ENCODE data around the gene GSDME. TPM values are rescaled to one million over a fixed set of nuclear protein-coding genes. Genes with fewer than 3 reads are reported as not detected.

The GSDME gene
- total RNA-seq, 3 donors from 2014 or later = 12.3 to 33.5 (median 15.1) TPM

- intact Hi-C loops (cut with DNase I; ENCODE audit: low total_unique reads) = no loop called here
- TF ChIP-seq POLR2AphosphoS5 (IDR thresholded peaks at IDR 0.05) = no peak
- TF ChIP-seq CTCF (IDR thresholded peaks at IDR 0.05) = no peak
- TF ChIP-seq POLR2A (IDR thresholded peaks at IDR 0.05) = no peak
- no peak overlapping the region for H3K27ac ChIP-seq
These were observed 7.9 kb upstream of the GSDME start for GRCh38 chr7:24764972-24765744.

GRCh38 chr7:24764011-24764410 lies 6.7 kb upstream of the GSDME start:
- Histone ChIP-seq H3K27ac (no peak overlapping the region), H3K4me3 (no peak overlapping the region), H3K36me3 (no peaks in the 10 kb centered on the region), H3K9me3 (no peaks in the 10 kb centered on the region), H3K4me1 (no peaks in the 10 kb centered on the region), H3K27me3 (no peaks in the 10 kb centered on the region)
- TF ChIP-seq CTCF (IDR thresholded peaks at IDR 0.05) (no peak), POLR2AphosphoS5 (IDR thresholded peaks at IDR 0.05) (no peak), POLR2A (IDR thresholded peaks at IDR 0.05) (no peak)
- no peak for DNase-seq (ENCODE audit: low spot score in 2 of 2)
- intact Hi-C loops (cut with DNase I; ENCODE audit: low total_unique reads) = no loop called here

More at GRCh38 chr7:24764972-24765744, 7.9 kb upstream of the GSDME start:
- DNase-seq (ENCODE audit: low spot score in 2 of 2) = no peak
- no peaks in the 10 kb centered on the region for H3K27me3 ChIP-seq
- H3K4me1 ChIP-seq = no peaks in the 10 kb centered on the region
- H3K36me3 ChIP-seq = no peaks in the 10 kb centered on the region
- H3K9me3 ChIP-seq = no peaks in the 10 kb centered on the region
- H3K4me3 ChIP-seq = no peak overlapping the region

GRCh38 chr7:24763303-24763901 lies 6.1 kb upstream of the GSDME start:
- no peak for TF ChIP-seq CTCF (IDR thresholded peaks at IDR 0.05)
- no peak for TF ChIP-seq POLR2A (IDR thresholded peaks at IDR 0.05)
- TF ChIP-seq POLR2AphosphoS5 (IDR thresholded peaks at IDR 0.05) = no peak
- H3K36me3 ChIP-seq = no peaks in the 10 kb centered on the region

GRCh38 chr7:24762771-24763170 lies 5.5 kb upstream of the GSDME start:
- TF ChIP-seq POLR2A (IDR thresholded peaks at IDR 0.05) = no peak
- TF ChIP-seq CTCF (IDR thresholded peaks at IDR 0.05) = no peak
- TF ChIP-seq POLR2AphosphoS5 (IDR thresholded peaks at IDR 0.05) = no peak
- Histone ChIP-seq H3K27me3 (no peaks in the 10 kb centered on the region), H3K36me3 (no peaks in the 10 kb centered on the region), H3K4me3 (no peak overlapping the region), H3K4me1 (no peaks in the 10 kb centered on the region), H3K27ac (no peak overlapping the region), H3K9me3 (no peaks in the 10 kb centered on the region)
- intact Hi-C loops (cut with DNase I; ENCODE audit: low total_unique reads) = loop anchor here (1.0 kb wide), 1 partner anchor 35 kb away; no protein-coding TSS in a partner anchor
- no peak for DNase-seq (ENCODE audit: low spot score in 2 of 2)

More at GRCh38 chr7:24763303-24763901, 6.1 kb upstream of the GSDME start:
- Histone ChIP-seq H3K4me3 (no peak overlapping the region), H3K4me1 (no peaks in the 10 kb centered on the region), H3K9me3 (no peaks in the 10 kb centered on the region), H3K27me3 (no peaks in the 10 kb centered on the region), H3K27ac (no peak overlapping the region)
- no peak for DNase-seq (ENCODE audit: low spot score in 2 of 2)
- intact Hi-C loops (cut with DNase I; ENCODE audit: low total_unique reads) = no loop called here

GRCh38 chr7:24760968-24761367 lies 3.7 kb upstream of the GSDME start:
- no peak for DNase-seq (ENCODE audit: low spot score in 2 of 2)
- TF ChIP-seq CTCF (IDR thresholded peaks at IDR 0.05) (no peak), POLR2AphosphoS5 (IDR thresholded peaks at IDR 0.05) (no peak), POLR2A (IDR thresholded peaks at IDR 0.05) (no peak)
- Histone ChIP-seq H3K4me1 (no peaks in the 10 kb centered on the region), H3K9me3 (no peaks in the 10 kb centered on the region), H3K27ac (no peak overlapping the region), H3K4me3 (no peak overlapping the region), H3K27me3 (no peaks in the 10 kb centered on the region), H3K36me3 (no peaks in the 10 kb centered on the region)
- intact Hi-C loops (cut with DNase I; ENCODE audit: low total_unique reads) = no loop called here
